Measurements from ENCODE around the gene BOC. TPM values are rescaled to one million over a fixed set of nuclear protein-coding genes. Genes with fewer than 3 reads are reported as not detected.

BOC gene
- total and polyA plus RNA-seq, 2 experiments from 2014 or later = 2.1 to 4.1 TPM

GRCh38 chr3:113291572-113291971 lies 80.2 kb downstream of the BOC start:
- H3K4me3 Mint-ChIP-seq = no peak overlapping the region
- TF ChIP-seq CREB1 (CRISPR knock-in tag; IDR thresholded peaks at IDR 0.05; ENCODE audit: low read depth) (no peak), STAT1 (IDR thresholded peaks at IDR 0.05; ENCODE audit: unreplicated experiment) (no peak), ETS1 (IDR thresholded peaks at IDR 0.05) (no peak), ZNF462 (CRISPR knock-in tag; IDR thresholded peaks at IDR 0.05) (no peak), CTCF (conservative IDR thresholded peaks at IDR 0.05; ENCODE audit: low read depth in 2 of 2) (no peak), ZNF331 (CRISPR knock-in tag; IDR thresholded peaks at IDR 0.05; ENCODE audit: low read depth) (no peak), JUNB (IDR thresholded peaks at IDR 0.05; ENCODE audit: unreplicated experiment) (no peak), POLR2AphosphoS5 (IDR thresholded peaks at IDR 0.05; ENCODE audit: low read depth) (no peak), ZNF114 (CRISPR knock-in tag; IDR thresholded peaks at IDR 0.05) (no peak), REST (IDR thresholded peaks at IDR 0.05; ENCODE audit: unreplicated experiment) (no peak), EZH2phosphoT487 (IDR thresholded peaks at IDR 0.05; ENCODE audit: unreplicated experiment) (no peak), NANOG (IDR thresholded peaks at IDR 0.05; ENCODE audit: borderline replicate concordance) (no peak), EZH2 (IDR thresholded peaks at IDR 0.05; ENCODE audit: low read depth, unreplicated experiment) (no peak)

More at GRCh38 chr3:113291572-113291971, 80.2 kb downstream of the BOC start:
- H3K36me3 ChIP-seq (ENCODE audit: insufficient read depth) = no peaks in the 10 kb centered on the region
- no peak overlapping the region for H3K27ac ChIP-seq (ENCODE audit: low read depth)
- no peaks in the 10 kb centered on the region for H3K27me3 ChIP-seq (ENCODE audit: insufficient read depth)
- Mint-ChIP-seq H3K27me3 (ENCODE audit: insufficient read depth, low read depth, poor library complexity) (peaks cover 6% of the 10 kb centered on the region), H3K27ac (no peak overlapping the region), H3K4me1 (peaks cover 6% of the 10 kb centered on the region; the same call in 2 of the 3 replicates), H3K36me3 (ENCODE audit: low read depth) (no peaks in the 10 kb centered on the region), H3K9me3 (no peaks in the 10 kb centered on the region; the same call in 2 of the 3 replicates)
- no peaks in the 10 kb centered on the region for H3K4me1 ChIP-seq (ENCODE audit: insufficient read depth)
- peak overlapping the region; percentile 40; the same call in 1 of the 2 replicates for H2AFZ ChIP-seq
- ATAC-seq = no peak
- no peak overlapping the region for H3K4me3 ChIP-seq
- DNase-seq (ENCODE audit: low spot score) = no peak
- H3F3A ChIP-seq (replicated peaks; ENCODE audit: low read depth) = no peaks in the 10 kb centered on the region
- no peak overlapping the region for H3K4me2 ChIP-seq
- H3K9me2 ChIP-seq (ENCODE audit: insufficient read depth) = no peaks in the 10 kb centered on the region
- no peaks in the 10 kb centered on the region; the same call in 1 of the 2 replicates for H4K20me1 ChIP-seq (replicated peaks; ENCODE audit: insufficient read depth)
- H3K79me2 ChIP-seq (replicated peaks; ENCODE audit: insufficient read depth) = no peaks in the 10 kb centered on the region
